GM04503 (cell line): ENCODE measurements around the gene CCDC177.

Experiments
- DNase-seq: peaks from one replicate; pipeline ENCODE4 v3.0.0-alpha.2; 2012; ENCODE audit warnings: low read depth

The CCDC177 gene

GRCh38 chr14:69561893-69562292, 12.8 kb downstream of the CCDC177 start:
- no peak for DNase-seq

GRCh38 chr14:69560826-69561225, 13.8 kb downstream of the CCDC177 start:
- no peak for DNase-seq

GRCh38 chr14:69559581-69560011, 15.1 kb downstream of the CCDC177 start:
- DNase-seq = no peak

GRCh38 chr14:69558774-69559173, 15.9 kb downstream of the CCDC177 start:
- no peak for DNase-seq

- no peak for DNase-seq
Measured at GRCh38 chr14:69554500-69554899, 20.2 kb downstream of the CCDC177 start.

GRCh38 chr14:69553252-69553651, 21.4 kb downstream of the CCDC177 start:
- peak; percentile 31 for DNase-seq

GRCh38 chr14:69551511-69551910, 23.2 kb downstream of the CCDC177 start:
- DNase-seq = no peak

- no peak for DNase-seq
Measured at GRCh38 chr14:69548566-69548965, 26.1 kb downstream of the CCDC177 start.

GRCh38 chr14:69547701-69548348, 26.8 kb downstream of the CCDC177 start:
- DNase-seq = no peak

GRCh38 chr14:69543341-69544115, 31.1 kb downstream of the CCDC177 start:
- peak; percentile 26 for DNase-seq

- DNase-seq = no peak
Measured at GRCh38 chr14:69542311-69542710, 32.4 kb downstream of the CCDC177 start.

- no peak for DNase-seq
Measured at GRCh38 chr14:69540654-69541335, 33.9 kb downstream of the CCDC177 start.

- peak; percentile 44 for DNase-seq
Measured at GRCh38 chr14:69539631-69540410, 34.9 kb downstream of the CCDC177 start.

GRCh38 chr14:69538766-69539165, 35.9 kb downstream of the CCDC177 start:
- no peak for DNase-seq

GRCh38 chr14:69537900-69538299, 36.8 kb downstream of the CCDC177 start:
- DNase-seq = no peak

- no peak for DNase-seq
Measured at GRCh38 chr14:69536971-69537370, 37.7 kb downstream of the CCDC177 start.

- no peak for DNase-seq
Measured at GRCh38 chr14:69535230-69535848, 39.3 kb downstream of the CCDC177 start.

- DNase-seq = no peak
Measured at GRCh38 chr14:69532561-69533340, 41.9 kb downstream of the CCDC177 start.

GRCh38 chr14:69531135-69531534, 43.5 kb downstream of the CCDC177 start:
- no peak for DNase-seq

GRCh38 chr14:69530095-69530494, 44.6 kb downstream of the CCDC177 start:
- no peak for DNase-seq

GRCh38 chr14:69529563-69529962, 45.1 kb downstream of the CCDC177 start:
- no peak for DNase-seq
